GM12874 (cell line): Measurements from ENCODE around the gene SLC47A2.
A peak's percentile ranks its signal among the peaks of the same experiment; 100 is the strongest.

Experiments
- TF ChIP-seq, protein P1 (sequence below): IDR thresholded peaks from 2 replicates; pipeline ENCODE4 v1.5.1; 2011; ENCODE audit warnings: low read depth, mild to moderate bottlenecking, control low read depth, low read length, moderate library complexity; ENCODE audit not compliant: insufficient read depth

Gene SLC47A2

GRCh38 chr17:19651451-19652238 is 64.7 kb downstream of the SLC47A2 start:
- TF ChIP-seq, protein P1, sequence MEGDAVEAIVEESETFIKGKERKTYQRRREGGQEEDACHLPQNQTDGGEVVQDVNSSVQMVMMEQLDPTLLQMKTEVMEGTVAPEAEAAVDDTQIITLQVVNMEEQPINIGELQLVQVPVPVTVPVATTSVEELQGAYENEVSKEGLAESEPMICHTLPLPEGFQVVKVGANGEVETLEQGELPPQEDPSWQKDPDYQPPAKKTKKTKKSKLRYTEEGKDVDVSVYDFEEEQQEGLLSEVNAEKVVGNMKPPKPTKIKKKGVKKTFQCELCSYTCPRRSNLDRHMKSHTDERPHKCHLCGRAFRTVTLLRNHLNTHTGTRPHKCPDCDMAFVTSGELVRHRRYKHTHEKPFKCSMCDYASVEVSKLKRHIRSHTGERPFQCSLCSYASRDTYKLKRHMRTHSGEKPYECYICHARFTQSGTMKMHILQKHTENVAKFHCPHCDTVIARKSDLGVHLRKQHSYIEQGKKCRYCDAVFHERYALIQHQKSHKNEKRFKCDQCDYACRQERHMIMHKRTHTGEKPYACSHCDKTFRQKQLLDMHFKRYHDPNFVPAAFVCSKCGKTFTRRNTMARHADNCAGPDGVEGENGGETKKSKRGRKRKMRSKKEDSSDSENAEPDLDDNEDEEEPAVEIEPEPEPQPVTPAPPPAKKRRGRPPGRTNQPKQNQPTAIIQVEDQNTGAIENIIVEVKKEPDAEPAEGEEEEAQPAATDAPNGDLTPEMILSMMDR, result no peak

- TF ChIP-seq, protein P1, result no peak
Measured at GRCh38 chr17:19650826-19651225, 65.6 kb downstream of the SLC47A2 start.

DNA sequence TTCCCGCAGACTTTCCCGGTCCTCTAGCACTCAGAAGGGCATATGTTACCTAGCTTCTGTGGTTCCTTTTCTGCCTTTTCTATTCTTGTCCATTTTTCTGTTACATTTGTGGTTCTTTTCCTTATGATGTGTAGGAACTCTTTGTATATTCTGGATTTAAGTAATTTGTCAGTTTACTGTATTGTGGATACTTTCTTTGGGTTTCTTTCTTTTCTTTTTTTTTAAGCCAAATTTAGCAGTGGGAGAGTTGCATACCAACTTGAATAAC is 67.2 kb downstream of the SLC47A2 start:
- TF ChIP-seq, protein P1, result no peak

- TF ChIP-seq, protein P1, result 0 out of 2 replicates have a peak, but pooled peaks have one; percentile 9
Measured at GRCh38 chr17:19648475-19649273, 67.7 kb downstream of the SLC47A2 start, which contains the start of gene ALDH3A2. ALDH3A2 (plus strand) TSS chr17:19648751; CDS start chr17:19648972, 221 bp downstream.

GRCh38 chr17:19647697-19648474 is 68.5 kb downstream of the SLC47A2 start:
- TF ChIP-seq, protein P1, result no peak

GRCh38 chr17:19646788-19647696 is 69.3 kb downstream of the SLC47A2 start:
- TF ChIP-seq, protein P1, result no peak
